ENCODE data around the gene SLC37A4.

- TF ChIP-seq, protein P1, sequence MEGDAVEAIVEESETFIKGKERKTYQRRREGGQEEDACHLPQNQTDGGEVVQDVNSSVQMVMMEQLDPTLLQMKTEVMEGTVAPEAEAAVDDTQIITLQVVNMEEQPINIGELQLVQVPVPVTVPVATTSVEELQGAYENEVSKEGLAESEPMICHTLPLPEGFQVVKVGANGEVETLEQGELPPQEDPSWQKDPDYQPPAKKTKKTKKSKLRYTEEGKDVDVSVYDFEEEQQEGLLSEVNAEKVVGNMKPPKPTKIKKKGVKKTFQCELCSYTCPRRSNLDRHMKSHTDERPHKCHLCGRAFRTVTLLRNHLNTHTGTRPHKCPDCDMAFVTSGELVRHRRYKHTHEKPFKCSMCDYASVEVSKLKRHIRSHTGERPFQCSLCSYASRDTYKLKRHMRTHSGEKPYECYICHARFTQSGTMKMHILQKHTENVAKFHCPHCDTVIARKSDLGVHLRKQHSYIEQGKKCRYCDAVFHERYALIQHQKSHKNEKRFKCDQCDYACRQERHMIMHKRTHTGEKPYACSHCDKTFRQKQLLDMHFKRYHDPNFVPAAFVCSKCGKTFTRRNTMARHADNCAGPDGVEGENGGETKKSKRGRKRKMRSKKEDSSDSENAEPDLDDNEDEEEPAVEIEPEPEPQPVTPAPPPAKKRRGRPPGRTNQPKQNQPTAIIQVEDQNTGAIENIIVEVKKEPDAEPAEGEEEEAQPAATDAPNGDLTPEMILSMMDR (IDR thresholded peaks at IDR 0.05; ENCODE audit: insufficient read depth, low read length): no peak
- TF ChIP-seq, protein P2, sequence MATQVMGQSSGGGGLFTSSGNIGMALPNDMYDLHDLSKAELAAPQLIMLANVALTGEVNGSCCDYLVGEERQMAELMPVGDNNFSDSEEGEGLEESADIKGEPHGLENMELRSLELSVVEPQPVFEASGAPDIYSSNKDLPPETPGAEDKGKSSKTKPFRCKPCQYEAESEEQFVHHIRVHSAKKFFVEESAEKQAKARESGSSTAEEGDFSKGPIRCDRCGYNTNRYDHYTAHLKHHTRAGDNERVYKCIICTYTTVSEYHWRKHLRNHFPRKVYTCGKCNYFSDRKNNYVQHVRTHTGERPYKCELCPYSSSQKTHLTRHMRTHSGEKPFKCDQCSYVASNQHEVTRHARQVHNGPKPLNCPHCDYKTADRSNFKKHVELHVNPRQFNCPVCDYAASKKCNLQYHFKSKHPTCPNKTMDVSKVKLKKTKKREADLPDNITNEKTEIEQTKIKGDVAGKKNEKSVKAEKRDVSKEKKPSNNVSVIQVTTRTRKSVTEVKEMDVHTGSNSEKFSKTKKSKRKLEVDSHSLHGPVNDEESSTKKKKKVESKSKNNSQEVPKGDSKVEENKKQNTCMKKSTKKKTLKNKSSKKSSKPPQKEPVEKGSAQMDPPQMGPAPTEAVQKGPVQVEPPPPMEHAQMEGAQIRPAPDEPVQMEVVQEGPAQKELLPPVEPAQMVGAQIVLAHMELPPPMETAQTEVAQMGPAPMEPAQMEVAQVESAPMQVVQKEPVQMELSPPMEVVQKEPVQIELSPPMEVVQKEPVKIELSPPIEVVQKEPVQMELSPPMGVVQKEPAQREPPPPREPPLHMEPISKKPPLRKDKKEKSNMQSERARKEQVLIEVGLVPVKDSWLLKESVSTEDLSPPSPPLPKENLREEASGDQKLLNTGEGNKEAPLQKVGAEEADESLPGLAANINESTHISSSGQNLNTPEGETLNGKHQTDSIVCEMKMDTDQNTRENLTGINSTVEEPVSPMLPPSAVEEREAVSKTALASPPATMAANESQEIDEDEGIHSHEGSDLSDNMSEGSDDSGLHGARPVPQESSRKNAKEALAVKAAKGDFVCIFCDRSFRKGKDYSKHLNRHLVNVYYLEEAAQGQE (IDR thresholded peaks at IDR 0.05; ENCODE audit: insufficient replicate concordance, low read depth): no peak
- TF ChIP-seq POLR2AphosphoS5 (IDR thresholded peaks at IDR 0.05; ENCODE audit: low read depth) (no peak), GABPA (IDR thresholded peaks at IDR 0.05; ENCODE audit: low read depth) (no peak)
These were observed 6.9 kb downstream of the SLC37A4 start for GRCh38 chr11:119023741-119024140.
